Fibroblast of skin of abdomen (primary cell): ENCODE data around the gene TRPM1.

Source experiments
- DNase-seq: peaks from one replicate; pipeline ENCODE4 v3.0.0-alpha.2; 2013

TRPM1 gene

DNA sequence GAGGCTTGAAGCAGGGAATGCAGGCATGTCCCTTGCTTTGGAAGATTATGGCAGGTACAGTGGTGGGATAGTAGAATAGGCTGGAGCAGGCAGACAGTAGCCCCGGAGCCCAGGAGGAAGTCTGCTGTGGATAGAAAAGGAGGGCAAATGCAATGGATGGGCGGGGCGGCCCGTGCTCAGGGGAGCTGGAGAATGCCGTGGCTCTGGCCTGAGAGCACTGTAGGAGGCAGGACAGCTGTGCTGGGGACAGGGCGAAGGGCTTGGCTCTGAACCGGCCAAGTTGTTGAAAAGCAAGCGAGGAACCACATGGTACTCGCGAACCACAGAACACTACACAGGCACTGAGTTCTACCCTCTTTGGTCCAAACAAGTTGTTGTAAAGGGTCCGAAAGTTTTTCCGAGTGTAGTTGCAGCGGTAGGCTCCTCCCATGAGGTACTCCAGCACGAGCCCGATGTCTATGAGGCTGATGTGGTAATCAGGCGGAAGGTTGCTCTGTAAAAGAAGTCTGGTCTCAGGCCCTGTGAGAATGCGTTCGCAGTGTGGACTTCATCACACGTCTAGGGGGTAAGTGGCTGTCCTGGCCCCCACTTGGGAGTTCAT, 54.7 kb downstream of the TRPM1 start:
- no peak for DNase-seq

GRCh38 chr15:31045606-31046005, 55.9 kb downstream of the TRPM1 start:
- no peak for DNase-seq

DNA sequence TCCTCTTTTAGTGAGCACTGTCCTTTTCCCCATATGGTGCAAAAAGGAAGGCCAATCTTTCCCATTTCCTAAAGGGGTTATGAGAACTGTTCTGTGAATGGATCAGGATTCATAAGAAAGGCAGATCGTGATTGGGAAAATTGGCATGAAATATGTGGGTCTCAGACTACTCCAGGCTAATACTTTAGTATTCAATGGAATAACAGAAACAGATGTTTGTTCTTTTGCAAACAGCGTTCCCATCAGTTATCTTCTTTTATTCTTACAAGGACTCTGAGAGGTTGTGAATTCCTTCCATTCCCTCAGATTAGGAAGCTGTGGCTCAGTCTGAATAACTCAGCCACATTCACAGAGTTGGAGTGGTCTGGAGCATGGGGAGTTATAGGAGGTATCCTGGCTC, 58.8 kb downstream of the TRPM1 start:
- peak; percentile 39 for DNase-seq

DNA sequence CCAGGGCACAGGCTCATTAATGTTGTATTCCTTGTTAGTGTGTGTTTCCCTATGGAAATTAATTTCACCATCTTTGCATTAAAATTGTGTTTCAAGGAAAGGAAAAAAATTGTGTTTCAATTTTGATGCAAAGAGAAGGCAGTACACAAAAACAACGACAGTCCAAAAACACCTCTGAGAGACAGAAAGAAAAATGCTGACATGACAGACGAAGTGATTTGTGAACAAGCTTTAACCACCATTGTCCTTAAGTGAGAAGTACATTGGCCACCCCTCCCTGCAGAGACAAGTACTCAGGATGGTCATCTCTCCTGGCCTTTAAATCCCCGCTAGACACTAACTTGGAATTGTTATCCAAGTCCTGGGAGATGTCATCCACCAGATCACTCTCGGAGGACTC, 59.9 kb downstream of the TRPM1 start:
- no peak for DNase-seq

- no peak for DNase-seq
Measured at GRCh38 chr15:31040611-31041010, 60.9 kb downstream of the TRPM1 start.

- DNase-seq: no peak
Measured at GRCh38 chr15:31039961-31040360, 61.6 kb downstream of the TRPM1 start.

DNA sequence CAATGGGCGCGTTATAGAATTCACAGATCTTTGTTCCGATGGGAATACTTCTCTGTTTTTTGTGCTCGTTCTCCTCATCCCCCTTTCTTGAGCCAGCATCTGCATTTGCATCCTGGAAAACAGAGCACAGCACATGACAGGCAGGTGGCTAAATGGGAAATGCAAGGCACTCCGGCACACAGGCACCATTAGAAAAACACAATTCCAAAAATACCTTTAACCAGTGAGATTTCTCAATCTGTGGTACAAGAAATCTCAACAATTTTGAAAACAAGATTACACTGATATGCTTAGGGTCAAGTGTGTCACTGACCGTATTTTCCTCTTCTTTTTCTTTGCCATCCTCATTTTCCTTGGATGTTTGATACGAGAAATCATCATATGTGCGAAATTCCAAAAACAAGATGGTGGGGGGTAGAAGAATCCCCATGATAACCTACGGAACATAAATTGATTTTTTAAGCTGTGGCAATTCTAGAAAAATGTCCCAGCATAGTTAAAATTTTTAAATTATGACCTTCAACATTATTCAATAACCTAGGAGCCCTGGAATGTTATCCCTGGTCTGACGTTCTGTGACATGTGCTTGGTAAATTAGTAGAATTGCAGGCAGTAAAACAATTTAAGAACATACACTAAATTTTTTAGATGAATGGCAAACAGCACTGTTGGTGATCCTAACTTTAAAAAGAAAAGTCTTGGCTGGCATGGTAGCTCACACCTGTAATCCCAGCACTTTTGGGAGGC, 63.6 kb downstream of the TRPM1 start:
- DNase-seq: no peak

DNA sequence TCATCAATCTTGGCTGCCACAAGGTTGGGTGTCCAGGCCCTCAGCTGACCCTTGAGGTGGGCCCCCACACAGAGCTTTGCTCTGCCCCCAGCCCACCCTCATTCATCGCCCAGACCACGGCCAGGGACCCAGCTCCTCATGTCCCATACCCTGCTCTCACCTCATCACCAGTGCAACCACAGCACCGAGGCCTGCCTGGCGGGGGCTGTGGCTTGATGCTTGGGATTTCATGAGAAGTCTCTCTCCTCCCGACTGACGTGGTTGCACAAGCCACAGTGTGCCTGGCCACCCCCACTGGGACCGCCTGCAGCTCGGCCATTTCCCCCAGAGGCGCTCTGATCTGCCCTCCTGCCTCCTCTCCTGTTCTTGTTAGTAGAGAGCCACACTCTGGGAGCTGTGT, 64.7 kb downstream of the TRPM1 start:
- no peak for DNase-seq

- DNase-seq: no peak
Measured at GRCh38 chr15:31035610-31036009, 65.9 kb downstream of the TRPM1 start.

DNA sequence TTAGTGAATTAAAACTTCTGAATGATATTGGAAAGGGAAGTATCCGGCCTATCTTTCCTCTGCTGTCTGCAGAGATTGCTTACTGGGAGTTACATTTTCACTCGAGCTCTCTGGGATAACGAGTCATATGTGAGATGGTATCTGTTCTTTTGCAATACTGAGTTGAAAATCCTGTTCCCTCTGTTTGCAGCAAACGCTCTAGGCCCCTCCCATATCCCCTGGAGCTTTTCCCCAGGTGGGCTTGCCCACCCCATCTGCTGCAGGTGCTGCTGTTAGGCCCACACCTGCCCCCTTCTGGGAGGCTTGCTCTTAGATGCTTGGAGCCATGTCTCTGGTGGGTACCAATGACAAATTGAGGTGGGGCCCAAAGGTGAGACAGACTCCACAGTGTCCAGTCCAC, 67.4 kb downstream of the TRPM1 start:
- peak; percentile 37 for DNase-seq

GRCh38 chr15:31032961-31033371, 68.6 kb downstream of the TRPM1 start:
- peak; percentile 88 for DNase-seq

- peak; percentile 72 for DNase-seq
Measured at GRCh38 chr15:31031471-31032067, 70.0 kb downstream of the TRPM1 start.

GRCh38 chr15:31027910-31028578, 73.5 kb downstream of the TRPM1 start:
- no peak for DNase-seq

- DNase-seq: no peak
Measured at GRCh38 chr15:31025996-31026395, 75.5 kb downstream of the TRPM1 start.

DNA sequence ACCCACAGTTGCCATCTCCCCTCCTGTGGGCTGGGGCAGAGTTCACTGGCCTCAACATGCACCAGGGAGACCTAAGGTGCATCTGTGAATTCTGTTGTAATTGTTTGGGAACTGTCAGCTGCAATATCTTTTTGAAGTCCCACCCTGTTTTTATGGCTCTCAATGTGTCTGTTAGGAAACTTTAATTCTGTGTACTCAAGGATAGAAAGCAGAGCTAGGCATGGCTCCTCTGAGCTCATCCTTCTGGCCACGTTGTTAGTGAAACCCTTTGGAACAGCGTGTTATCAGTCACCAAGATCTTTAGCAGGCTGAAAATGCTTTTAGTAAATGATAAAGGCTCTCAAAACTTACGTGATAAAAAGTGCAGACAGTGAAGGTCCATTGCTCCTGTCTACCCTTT, 76.5 kb downstream of the TRPM1 start:
- peak; percentile 21 for DNase-seq

GRCh38 chr15:31024330-31024729, 77.2 kb downstream of the TRPM1 start:
- peak; percentile 98 for DNase-seq

DNA sequence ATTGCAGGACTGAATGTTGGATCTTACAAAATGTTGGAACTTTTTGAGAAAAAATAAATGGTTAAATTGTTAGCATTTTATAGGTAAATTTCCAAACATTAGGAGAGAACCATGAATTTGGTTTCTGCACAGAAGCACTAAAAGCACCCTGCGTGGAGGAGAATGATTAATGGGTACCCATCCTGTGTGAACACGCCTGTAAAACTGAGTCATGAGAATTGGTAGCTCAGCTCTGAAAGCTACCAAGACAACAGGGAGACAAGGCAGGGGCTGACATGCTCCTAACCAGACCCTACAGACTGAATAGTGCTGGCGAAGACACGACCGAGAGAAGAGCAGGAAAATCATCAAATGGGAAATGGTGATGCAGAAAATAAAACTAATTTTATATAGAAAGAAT, 77.7 kb downstream of the TRPM1 start:
- DNase-seq: no peak

DNA sequence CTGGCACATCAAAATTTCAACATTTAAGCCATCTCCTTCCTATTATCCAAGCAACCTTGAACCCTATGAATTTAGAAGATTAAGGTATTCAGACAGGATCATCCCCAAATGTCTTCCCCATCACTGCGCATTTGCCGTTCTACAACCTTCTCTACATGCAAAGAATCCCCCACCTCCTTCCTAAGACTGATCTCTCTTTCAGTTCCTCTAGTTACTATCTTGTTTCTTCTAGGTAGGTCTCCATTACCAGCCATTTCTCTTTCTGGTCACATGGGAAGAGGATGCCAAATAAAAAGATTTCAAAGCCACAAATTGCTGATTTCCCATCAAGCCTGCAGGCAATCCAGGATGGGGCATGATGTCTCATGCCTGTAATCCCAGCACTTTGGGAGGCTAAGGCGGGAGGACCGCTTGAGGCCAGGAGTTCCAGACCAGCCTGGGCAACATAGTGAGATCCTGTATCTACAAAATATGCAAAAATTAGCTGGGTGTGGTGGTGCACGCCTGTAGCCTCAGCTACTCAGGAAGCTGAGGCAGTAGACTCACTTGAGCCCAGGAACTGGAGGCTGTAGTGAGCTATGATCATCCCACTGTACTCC, 80.4 kb downstream of the TRPM1 start:
- no peak for DNase-seq

DNA sequence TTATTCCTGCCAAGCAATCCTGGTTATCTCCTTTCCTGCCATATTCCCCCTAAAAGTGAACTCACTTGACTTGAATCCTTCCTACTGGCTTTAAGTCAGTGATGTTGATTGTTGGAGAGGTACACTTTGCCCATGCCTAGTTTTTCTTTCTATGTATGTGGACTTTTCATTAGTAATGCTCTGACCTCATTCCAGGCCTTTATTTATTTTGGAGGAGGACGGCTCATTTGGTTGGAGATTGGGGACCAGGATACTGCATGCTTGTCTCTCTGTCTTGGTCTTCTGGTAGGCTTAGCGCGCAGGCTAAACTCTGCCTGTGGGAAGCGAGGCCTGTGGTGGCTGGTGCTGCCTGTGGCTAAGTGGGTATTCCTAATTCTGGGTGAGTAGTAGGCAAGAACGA, 81.0 kb downstream of the TRPM1 start:
- no peak for DNase-seq

DNA sequence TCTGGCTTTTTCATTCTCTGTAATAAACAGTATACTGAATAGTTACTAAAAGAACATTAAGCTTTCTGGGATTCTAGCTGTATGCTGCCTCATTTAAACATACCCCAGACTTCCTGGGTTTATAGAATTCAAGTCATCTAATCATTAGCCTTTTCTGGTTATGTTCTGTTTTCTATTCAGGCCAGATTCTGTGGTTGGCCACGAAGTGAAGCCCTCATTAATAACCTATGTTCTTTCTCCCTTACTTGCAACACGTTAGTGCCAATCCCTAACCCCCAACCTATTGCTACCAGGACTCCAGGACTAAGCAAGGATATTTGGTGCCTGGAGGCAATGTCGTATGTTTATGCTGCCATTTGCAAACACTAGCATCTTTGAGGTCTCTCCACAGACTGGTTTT, 81.5 kb downstream of the TRPM1 start:
- no peak for DNase-seq

DNA sequence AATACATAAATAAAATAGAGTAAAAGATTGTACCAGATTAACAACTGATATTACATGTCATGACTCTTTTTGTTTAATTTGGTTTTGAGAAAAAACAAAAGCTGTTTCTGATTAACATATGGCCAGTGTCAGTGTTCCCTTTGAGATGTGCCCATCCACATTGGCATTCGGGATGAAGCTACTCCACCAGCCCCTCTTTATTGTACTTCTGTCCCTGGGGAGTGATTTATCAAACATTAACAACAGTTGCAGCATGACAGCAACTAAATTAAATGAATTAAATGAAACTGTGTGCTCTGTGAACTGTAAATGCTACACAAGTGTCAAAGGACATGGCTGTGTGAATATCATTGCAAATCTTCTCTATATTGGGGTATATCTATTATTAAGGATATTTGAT, 84.2 kb downstream of the TRPM1 start:
- DNase-seq: no peak

DNA sequence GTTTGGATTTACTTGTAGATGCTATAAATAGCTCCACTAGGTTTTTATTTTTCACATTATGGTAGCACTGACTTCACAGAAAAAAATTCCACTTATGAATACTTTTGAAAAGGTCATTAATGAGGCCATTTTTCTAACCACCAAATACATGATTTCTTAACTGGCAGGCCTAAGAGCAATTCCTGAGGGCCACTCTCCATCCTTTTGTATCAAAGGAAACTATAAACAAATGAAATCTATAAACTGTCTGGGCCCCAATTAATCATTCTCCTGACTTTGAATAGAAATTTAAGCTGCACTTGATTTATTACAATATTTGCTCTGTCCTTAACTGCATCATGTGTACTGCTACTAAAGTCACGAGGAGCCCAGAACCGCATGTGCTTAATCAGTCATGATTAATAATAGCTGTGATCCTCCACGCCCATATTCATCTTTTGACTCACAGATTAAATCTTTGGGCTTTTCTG, 85.0 kb downstream of the TRPM1 start:
- peak; percentile 88 for DNase-seq

GRCh38 chr15:31014608-31014925, 87.0 kb downstream of the TRPM1 start:
- DNase-seq: no peak
